PC-9 (cell line): ENCODE measurements around the gene RAP1GAP2.

ENCODE experiments used
- CTCF ChIP-seq: fragments of 200-600 bp; sonication (generic); conservative IDR thresholded peaks from 2 replicates; pipeline ENCODE4 v1.6.1; 2017; ENCODE audit warnings: mixed run types, antibody characterized with exemption, mild to moderate bottlenecking, moderate library complexity
- EZH2 ChIP-seq: fragments of 200-600 bp; sonication (generic); IDR thresholded peaks from 2 replicates; pipeline ENCODE4 v1.8.0; 2017; ENCODE audit warnings: antibody characterized with exemption, low read depth

GRCh38 chr17:2814049-2814448 is 17.8 kb downstream of the RAP1GAP2 start:
- TF ChIP-seq CTCF (no peak), EZH2 (no peak)
